Measurements from ENCODE around the gene TMEM247. TPM values are rescaled to one million over a fixed set of nuclear protein-coding genes. Genes with fewer than 3 reads are reported as not detected.

Gene TMEM247
- total and polyA plus RNA-seq, 4 donors = not detected

DNA sequence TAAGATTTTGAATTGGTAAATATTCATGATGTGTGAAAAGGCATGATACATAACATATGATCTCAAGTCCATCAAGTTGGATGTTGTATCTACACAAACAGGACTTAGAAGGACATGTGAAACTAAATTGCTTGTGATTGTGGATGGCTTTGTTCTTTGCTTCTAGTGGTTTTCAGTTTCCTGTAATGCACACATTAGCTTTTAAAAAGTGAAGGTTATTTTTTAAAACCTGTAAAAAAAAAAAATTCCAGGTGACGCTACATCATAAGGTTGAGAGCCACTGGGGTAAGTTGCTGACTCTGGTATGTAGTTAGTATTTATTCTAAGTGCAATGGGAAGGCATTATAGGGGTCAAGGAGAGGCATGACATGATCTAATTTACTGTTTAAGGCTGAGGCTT, 48.4 kb upstream of the TMEM247 start:
- Histone ChIP-seq H3K36me3 (ENCODE audit: control insufficient read depth in 4 of 4, insufficient read depth in 3 of 4, low read depth in 1 of 4, low read length in 3 of 4) (no peaks in the 10 kb centered on the region), H3K4me3 (ENCODE audit: low read depth in 1 of 3, low read length in 3 of 3) (no peak overlapping the region), H3K27ac (ENCODE audit: low read depth in 1 of 2, low read length in 2 of 2) (no peak overlapping the region), H3K4me1 (ENCODE audit: control insufficient read depth in 4 of 4, insufficient read depth in 4 of 4, low read length in 3 of 4) (no peaks in the 10 kb centered on the region), H3K9me3 (ENCODE audit: control insufficient read depth in 4 of 4, low read length in 3 of 4) (no peaks in the 10 kb centered on the region), H3K9ac (ENCODE audit: low read depth in 1 of 2, low read length in 2 of 2) (no peak overlapping the region), H3K27me3 (ENCODE audit: control insufficient read depth in 4 of 4, insufficient read depth in 4 of 4, low read length in 3 of 4) (no peaks in the 10 kb centered on the region)
- TF ChIP-seq GABPA (IDR thresholded peaks at IDR 0.05 in 1 of 2, conservative IDR thresholded peaks at IDR 0.05 in 1 of 2) (no peak), RAD21 (IDR thresholded peaks at IDR 0.05) (no peak), EGR1 (IDR thresholded peaks at IDR 0.05; ENCODE audit: low read depth in 2 of 2) (no peak), TAF1 (conservative IDR thresholded peaks at IDR 0.05) (no peak), JUND (IDR thresholded peaks at IDR 0.05) (no peak), NR2F2 (IDR thresholded peaks at IDR 0.05) (no peak), YY1 (IDR thresholded peaks at IDR 0.05) (no peak), FOXA2 (IDR thresholded peaks at IDR 0.05) (no peak), HNF4G (IDR thresholded peaks at IDR 0.05) (no peak), HNF4A (conservative IDR thresholded peaks at IDR 0.05) (no peak), SP1 (IDR thresholded peaks at IDR 0.05) (no peak), FOXA1 (IDR thresholded peaks at IDR 0.05) (no peak), RXRA (IDR thresholded peaks at IDR 0.05) (no peak)
- TF ChIP-seq, protein P1, sequence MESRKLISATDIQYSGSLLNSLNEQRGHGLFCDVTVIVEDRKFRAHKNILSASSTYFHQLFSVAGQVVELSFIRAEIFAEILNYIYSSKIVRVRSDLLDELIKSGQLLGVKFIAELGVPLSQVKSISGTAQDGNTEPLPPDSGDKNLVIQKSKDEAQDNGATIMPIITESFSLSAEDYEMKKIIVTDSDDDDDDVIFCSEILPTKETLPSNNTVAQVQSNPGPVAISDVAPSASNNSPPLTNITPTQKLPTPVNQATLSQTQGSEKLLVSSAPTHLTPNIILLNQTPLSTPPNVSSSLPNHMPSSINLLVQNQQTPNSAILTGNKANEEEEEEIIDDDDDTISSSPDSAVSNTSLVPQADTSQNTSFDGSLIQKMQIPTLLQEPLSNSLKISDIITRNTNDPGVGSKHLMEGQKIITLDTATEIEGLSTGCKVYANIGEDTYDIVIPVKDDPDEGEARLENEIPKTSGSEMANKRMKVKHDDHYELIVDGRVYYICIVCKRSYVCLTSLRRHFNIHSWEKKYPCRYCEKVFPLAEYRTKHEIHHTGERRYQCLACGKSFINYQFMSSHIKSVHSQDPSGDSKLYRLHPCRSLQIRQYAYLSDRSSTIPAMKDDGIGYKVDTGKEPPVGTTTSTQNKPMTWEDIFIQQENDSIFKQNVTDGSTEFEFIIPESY (IDR thresholded peaks at IDR 0.05) = no peak
- TF ChIP-seq, protein P2, sequence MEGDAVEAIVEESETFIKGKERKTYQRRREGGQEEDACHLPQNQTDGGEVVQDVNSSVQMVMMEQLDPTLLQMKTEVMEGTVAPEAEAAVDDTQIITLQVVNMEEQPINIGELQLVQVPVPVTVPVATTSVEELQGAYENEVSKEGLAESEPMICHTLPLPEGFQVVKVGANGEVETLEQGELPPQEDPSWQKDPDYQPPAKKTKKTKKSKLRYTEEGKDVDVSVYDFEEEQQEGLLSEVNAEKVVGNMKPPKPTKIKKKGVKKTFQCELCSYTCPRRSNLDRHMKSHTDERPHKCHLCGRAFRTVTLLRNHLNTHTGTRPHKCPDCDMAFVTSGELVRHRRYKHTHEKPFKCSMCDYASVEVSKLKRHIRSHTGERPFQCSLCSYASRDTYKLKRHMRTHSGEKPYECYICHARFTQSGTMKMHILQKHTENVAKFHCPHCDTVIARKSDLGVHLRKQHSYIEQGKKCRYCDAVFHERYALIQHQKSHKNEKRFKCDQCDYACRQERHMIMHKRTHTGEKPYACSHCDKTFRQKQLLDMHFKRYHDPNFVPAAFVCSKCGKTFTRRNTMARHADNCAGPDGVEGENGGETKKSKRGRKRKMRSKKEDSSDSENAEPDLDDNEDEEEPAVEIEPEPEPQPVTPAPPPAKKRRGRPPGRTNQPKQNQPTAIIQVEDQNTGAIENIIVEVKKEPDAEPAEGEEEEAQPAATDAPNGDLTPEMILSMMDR (IDR thresholded peaks at IDR 0.05; ENCODE audit: low read depth, low read length, missing input control) = no peak
- TF ChIP-seq, protein P3, sequence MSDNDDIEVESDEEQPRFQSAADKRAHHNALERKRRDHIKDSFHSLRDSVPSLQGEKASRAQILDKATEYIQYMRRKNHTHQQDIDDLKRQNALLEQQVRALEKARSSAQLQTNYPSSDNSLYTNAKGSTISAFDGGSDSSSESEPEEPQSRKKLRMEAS (IDR thresholded peaks at IDR 0.05) = no peak
- TF ChIP-seq, protein P4, sequence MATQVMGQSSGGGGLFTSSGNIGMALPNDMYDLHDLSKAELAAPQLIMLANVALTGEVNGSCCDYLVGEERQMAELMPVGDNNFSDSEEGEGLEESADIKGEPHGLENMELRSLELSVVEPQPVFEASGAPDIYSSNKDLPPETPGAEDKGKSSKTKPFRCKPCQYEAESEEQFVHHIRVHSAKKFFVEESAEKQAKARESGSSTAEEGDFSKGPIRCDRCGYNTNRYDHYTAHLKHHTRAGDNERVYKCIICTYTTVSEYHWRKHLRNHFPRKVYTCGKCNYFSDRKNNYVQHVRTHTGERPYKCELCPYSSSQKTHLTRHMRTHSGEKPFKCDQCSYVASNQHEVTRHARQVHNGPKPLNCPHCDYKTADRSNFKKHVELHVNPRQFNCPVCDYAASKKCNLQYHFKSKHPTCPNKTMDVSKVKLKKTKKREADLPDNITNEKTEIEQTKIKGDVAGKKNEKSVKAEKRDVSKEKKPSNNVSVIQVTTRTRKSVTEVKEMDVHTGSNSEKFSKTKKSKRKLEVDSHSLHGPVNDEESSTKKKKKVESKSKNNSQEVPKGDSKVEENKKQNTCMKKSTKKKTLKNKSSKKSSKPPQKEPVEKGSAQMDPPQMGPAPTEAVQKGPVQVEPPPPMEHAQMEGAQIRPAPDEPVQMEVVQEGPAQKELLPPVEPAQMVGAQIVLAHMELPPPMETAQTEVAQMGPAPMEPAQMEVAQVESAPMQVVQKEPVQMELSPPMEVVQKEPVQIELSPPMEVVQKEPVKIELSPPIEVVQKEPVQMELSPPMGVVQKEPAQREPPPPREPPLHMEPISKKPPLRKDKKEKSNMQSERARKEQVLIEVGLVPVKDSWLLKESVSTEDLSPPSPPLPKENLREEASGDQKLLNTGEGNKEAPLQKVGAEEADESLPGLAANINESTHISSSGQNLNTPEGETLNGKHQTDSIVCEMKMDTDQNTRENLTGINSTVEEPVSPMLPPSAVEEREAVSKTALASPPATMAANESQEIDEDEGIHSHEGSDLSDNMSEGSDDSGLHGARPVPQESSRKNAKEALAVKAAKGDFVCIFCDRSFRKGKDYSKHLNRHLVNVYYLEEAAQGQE (IDR thresholded peaks at IDR 0.05) = no peak
- WGBS = 92% methylated on average over 1 of the region's 1 CpG
- no peak for DNase-seq (ENCODE audit: low spot score)
